HepG2 (cell line): ENCODE data around the gene NKAIN4. TPM values are rescaled to one million over a fixed set of nuclear protein-coding genes. Genes with fewer than 3 reads are reported as not detected.

Source experiments
- ARID5B ChIP-seq: IDR thresholded peaks from 2 replicates; pipeline ENCODE4 v1.4.0; 2020; ENCODE audit warnings: mild to moderate bottlenecking, missing genetic modification reagents
- CHD4 ChIP-seq: fragments of 200-600 bp; sonication (generic); IDR thresholded peaks from 2 replicates; pipeline ENCODE4 v1.7.0; 2017; ENCODE audit warnings: mild to moderate bottlenecking, low read length, borderline replicate concordance
- GMEB1 ChIP-seq: sonication (generic); formaldehyde crosslinking; IDR thresholded peaks from 2 replicates; pipeline ENCODE4 v1.5.1; 2020; ENCODE audit warnings: missing genetic modification reagents, mild to moderate bottlenecking, borderline replicate concordance
- NFIB ChIP-seq: sonication (generic); formaldehyde crosslinking; IDR thresholded peaks from 2 replicates; pipeline ENCODE4 v1.9.0; 2021; ENCODE audit warnings: missing genetic modification reagents, mild to moderate bottlenecking, borderline replicate concordance
- SP4 ChIP-seq: sonication (generic); formaldehyde crosslinking; IDR thresholded peaks from 2 replicates; pipeline ENCODE4 v1.8.1; 2023; ENCODE audit warnings: mild to moderate bottlenecking, missing genetic modification reagents
- ZBTB3 ChIP-seq: sonication (generic); formaldehyde crosslinking; IDR thresholded peaks from 2 replicates; pipeline ENCODE4 v1.4.0; 2020; ENCODE audit warnings: low read depth, mild to moderate bottlenecking, moderate library complexity, missing genetic modification reagents, borderline replicate concordance
- ZNF17 ChIP-seq: sonication (generic); formaldehyde crosslinking; IDR thresholded peaks from 2 replicates; pipeline ENCODE4 v1.5.0; 2020; ENCODE audit warnings: mild to moderate bottlenecking, missing genetic modification reagents
- ZNF274 ChIP-seq: sonication (generic); formaldehyde crosslinking; IDR thresholded peaks from 2 replicates; pipeline ENCODE4 v1.5.1; 2020; ENCODE audit warnings: mild to moderate bottlenecking, missing genetic modification reagents
- ZNF687 ChIP-seq: sonication (generic); formaldehyde crosslinking; IDR thresholded peaks from 2 replicates; pipeline ENCODE4 v1.5.1; 2020; ENCODE audit warnings: mild to moderate bottlenecking, missing genetic modification reagents, moderate library complexity
- polyA plus RNA-seq, 8 experiments: library from polyadenylated mRNA; depleted of rRNA in 3 of 8; stranded (reverse) in 7 of 8; unstranded in 1 of 8; fragments of >200 nt; fragmentation: Illumina TruSeq in 4 of 8; extraction: Trizol in 4 of 8; gene quantifications; 2 replicates each; pipeline versions ENCODE4 v1.2.1 to v1.2.3, GENCODE V29; 2011 to 2016; ENCODE audit warnings: low read depth in 4 of 8, missing spikeins in 1 of 8, mixed read lengths in 1 of 8; ENCODE audit not compliant: insufficient read depth in 1 of 8
- total RNA-seq, 5 experiments: library from RNA; depleted of rRNA; stranded (reverse); fragments of >200 nt; fragmentation: Illumina TruSeq; extraction: Trizol; gene quantifications; 2 replicates each; pipeline ENCODE4 v1.2.3, GENCODE V29; 2016; ENCODE audit warnings: low read depth in 1 of 5
- TF ChIP-seq, protein P1 (sequence below), 2 experiments: sonication (generic) in 1 of 2; formaldehyde crosslinking in 1 of 2; IDR thresholded peaks; 2 replicates each; pipeline versions ENCODE4 v1.4.0 to v1.6.1; 2018 to 2020; ENCODE audit warnings: missing genetic modification reagents in 2 of 2, borderline replicate concordance in 1 of 2, low read depth in 1 of 2, mild to moderate bottlenecking in 1 of 2, missing biosample characterization in 1 of 2
- TF ChIP-seq, protein P2 (sequence below): sonication (generic); formaldehyde crosslinking; IDR thresholded peaks from 2 replicates; pipeline ENCODE4 v1.9.0; 2022; ENCODE audit warnings: missing genetic modification reagents, mild to moderate bottlenecking, borderline replicate concordance

Gene NKAIN4
- total and polyA plus RNA-seq, 2 of the 13 experiments (the other 11 are each of a cell fraction or from before 2014, with no cell fraction given): not detected

DNA sequence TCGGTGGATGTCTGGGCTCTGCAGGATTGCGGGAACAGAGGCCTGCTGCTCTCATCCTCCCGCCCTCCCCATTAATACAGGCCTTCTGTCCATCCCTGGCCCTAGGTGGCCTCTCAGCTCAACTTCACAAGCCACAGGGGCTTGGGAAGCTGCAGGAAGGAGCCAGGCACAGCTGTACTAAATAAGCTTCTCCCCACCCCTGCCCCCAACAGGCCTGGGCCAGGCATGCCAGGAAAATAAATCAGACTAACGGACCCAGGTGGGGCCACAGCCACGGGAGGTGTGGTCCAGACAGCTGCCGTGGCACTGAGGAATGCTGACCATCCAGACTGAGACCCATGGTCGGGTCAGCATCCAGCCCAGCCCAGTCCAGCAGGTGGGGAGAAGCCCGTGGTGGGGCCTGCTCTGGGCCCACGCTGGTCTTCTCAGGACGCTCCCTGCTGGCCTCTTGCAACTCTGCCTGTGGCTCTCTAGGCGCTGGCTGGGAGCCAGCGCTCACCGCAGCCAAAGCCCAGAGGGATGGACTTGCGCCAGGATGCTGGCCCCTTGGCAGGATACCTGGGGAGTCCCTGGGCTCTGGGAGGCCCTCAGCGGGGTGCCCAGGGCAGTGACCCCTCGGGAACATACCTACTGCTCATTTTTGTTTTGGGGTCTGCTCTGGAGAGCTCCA is 29.7 kb downstream of the NKAIN4 start (continued):
- TF ChIP-seq ARID5B (0 out of 2 replicates have a peak, but pooled peaks have one; percentile 20), CHD4 (no peak), NFIB (CRISPR knock-in tag) (peak; percentile 37; the same call in 1 of the 2 replicates), GMEB1 (CRISPR knock-in tag) (no peak), ZNF17 (CRISPR knock-in tag) (no peak), SP4 (CRISPR knock-in tag) (peak; percentile 43; the same call in 1 of the 2 replicates), ZNF274 (CRISPR knock-in tag) (no peak), ZBTB3 (CRISPR knock-in tag) (no peak), ZNF687 (CRISPR knock-in tag) (peak; percentile 38)
- TF ChIP-seq, protein P1, sequence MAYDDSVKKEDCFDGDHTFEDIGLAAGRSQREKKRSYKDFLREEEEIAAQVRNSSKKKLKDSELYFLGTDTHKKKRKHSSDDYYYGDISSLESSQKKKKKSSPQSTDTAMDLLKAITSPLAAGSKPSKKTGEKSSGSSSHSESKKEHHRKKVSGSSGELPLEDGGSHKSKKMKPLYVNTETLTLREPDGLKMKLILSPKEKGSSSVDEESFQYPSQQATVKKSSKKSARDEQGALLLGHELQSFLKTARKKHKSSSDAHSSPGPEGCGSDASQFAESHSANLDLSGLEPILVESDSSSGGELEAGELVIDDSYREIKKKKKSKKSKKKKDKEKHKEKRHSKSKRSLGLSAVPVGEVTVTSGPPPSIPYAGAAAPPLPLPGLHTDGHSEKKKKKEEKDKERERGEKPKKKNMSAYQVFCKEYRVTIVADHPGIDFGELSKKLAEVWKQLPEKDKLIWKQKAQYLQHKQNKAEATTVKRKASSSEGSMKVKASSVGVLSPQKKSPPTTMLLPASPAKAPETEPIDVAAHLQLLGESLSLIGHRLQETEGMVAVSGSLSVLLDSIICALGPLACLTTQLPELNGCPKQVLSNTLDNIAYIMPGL (CRISPR knock-in tag; IDR thresholded peaks at IDR 0.05; ENCODE audit: borderline replicate concordance in 1 of 2, low read depth in 1 of 2): no peak
- TF ChIP-seq, protein P2, sequence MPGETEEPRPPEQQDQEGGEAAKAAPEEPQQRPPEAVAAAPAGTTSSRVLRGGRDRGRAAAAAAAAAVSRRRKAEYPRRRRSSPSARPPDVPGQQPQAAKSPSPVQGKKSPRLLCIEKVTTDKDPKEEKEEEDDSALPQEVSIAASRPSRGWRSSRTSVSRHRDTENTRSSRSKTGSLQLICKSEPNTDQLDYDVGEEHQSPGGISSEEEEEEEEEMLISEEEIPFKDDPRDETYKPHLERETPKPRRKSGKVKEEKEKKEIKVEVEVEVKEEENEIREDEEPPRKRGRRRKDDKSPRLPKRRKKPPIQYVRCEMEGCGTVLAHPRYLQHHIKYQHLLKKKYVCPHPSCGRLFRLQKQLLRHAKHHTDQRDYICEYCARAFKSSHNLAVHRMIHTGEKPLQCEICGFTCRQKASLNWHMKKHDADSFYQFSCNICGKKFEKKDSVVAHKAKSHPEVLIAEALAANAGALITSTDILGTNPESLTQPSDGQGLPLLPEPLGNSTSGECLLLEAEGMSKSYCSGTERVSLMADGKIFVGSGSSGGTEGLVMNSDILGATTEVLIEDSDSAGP (CRISPR knock-in tag): 0 out of 2 replicates have a peak, but pooled peaks have one; percentile 19
